Fibroblast of villous mesenchyme (primary cell): Measurements from ENCODE around the gene PPP2R2B. TPM values are rescaled to one million over a fixed set of nuclear protein-coding genes. Genes with fewer than 3 reads are reported as not detected.

Source experiments
- DNase-seq: peaks from one replicate; pipeline ENCODE4 v3.0.0-alpha.2; 2010; ENCODE audit warnings: low read depth
- H3K4me3 ChIP-seq: 2 replicates; pipeline ENCODE4 v1.5.1; 2011; ENCODE audit warnings: low read depth, mild to moderate bottlenecking, low read length
- CTCF ChIP-seq: IDR thresholded peaks from 2 replicates; pipeline ENCODE4 v1.5.1; 2012; ENCODE audit warnings: low read depth, mild to moderate bottlenecking, low read length; ENCODE audit not compliant: insufficient read depth
- total RNA-seq: library from RNA; depleted of rRNA; stranded (reverse); fragments of >200 nt; gene quantifications from 2 replicates; pipeline ENCODE4 v1.2.3, GENCODE V29; 2012

Gene PPP2R2B
- total RNA-seq, 1 donor: 2.2 TPM

GRCh38 chr5:146877783-146878475, 628 bp downstream of the PPP2R2B start:
- peak overlapping the region; percentile 42 for H3K4me3 ChIP-seq
- DNase-seq: no peak
- TF ChIP-seq CTCF: no peak

DNA sequence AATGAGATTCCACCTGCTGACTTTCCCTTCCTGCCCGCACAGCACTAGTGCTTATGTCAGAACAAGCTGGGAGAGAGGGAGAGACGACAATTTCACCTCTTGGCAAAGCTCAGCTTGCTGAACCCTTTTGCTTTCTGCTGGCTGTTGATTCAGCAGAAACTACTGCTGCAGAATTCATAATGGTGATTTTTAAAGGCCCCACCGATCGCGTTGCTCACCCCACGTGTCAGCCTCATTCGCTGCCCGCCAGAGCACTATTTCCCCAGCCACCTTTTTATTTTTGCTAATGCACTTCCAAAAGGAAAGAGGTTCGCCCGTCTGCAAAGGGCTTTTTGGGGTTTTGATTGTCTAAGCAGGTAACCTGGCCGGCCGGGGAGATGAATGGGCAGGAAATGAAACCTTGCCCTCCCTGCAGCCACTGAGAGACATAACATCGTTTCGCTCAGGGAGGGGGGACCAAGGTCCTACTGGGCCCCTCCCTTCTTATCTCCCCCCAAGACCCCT, 1.3 kb downstream of the PPP2R2B start:
- no peak overlapping the region for H3K4me3 ChIP-seq
- no peak for TF ChIP-seq CTCF

GRCh38 chr5:146873186-146873917, 5.2 kb downstream of the PPP2R2B start:
- no peak for TF ChIP-seq CTCF
- DNase-seq: no peak
- no peak overlapping the region for H3K4me3 ChIP-seq

More for the DNA sequence above, 1.3 kb downstream of the PPP2R2B start:
- DNase-seq: no peak

DNA sequence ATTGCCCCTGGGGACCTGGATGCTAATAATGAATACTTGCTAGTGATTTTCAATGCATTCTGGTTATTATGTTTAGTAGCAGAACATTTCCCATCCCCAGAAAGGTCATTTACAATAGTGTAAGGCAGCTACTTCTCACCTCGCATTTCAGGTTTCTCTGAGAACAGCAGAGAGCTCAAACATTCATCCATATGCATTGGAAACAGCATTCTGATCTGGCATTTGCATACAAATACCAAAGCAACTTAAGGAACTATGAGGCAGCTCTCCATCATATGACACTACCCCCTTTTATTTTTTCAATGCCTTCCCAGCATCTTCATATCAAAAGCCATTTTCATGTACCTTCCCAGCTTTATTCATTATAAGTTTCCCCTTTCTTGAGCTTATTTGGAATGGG, 6.4 kb downstream of the PPP2R2B start:
- no peak for DNase-seq
- no peak for TF ChIP-seq CTCF
- no peak overlapping the region for H3K4me3 ChIP-seq

DNA sequence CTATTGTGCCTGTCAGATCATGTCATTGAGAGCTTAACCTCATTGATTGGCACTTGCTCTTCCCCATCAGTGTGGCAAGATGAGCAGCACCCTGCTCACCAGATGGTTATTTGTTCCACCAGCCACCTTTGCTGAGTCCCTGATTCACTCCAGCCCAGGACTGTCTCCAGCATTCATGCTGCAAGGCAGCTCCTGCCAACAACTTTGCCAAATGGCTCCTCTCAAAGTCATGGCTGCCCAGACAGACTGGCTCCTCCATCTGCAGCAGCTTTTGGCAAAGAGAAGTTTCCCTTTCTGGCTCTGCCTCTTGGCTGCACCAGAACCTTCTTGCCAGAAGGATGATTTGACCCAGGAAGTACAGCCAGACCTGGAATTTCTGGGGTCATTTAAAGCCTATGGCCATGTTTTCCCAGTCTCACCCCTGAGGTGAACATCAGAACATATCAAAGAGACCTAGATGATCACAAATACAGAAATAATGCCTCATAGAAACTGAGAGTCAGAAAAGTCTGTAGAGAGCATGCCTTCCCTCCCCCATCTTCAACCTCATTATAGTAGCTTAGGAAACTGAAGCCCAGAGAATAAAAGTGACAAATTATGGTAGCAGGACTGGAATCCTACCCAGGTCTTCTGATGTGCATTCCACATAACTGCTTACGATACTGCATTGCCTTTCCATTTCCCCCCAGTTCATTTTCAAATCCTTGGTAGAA, 10.4 kb downstream of the PPP2R2B start:
- TF ChIP-seq CTCF: no peak
- H3K4me3 ChIP-seq: no peak overlapping the region
- DNase-seq: no peak

DNA sequence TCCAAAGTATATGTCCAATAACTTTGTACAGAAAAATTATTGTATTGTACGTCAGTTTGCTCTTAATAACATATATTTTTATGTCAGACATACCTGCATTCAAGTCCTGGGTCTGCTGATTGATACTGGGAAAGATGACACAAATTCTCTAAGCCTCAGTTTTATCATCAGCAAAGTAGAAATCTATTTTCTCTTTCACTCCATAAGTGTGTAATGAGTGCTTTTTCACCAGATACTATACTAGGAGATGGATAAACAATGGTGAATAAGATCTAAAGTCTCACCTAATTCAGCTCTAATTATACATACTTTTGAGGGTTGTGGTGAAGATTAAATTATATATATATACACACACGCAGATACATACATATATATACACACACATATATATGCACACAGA, 12.3 kb downstream of the PPP2R2B start:
- H3K4me3 ChIP-seq: no peak overlapping the region
- no peak for TF ChIP-seq CTCF
- DNase-seq: no peak
